Kidney tubule cell (primary cell): ENCODE data around the gene PTPN14.

Source experiments
- DNase-seq: peaks from one replicate; pipeline ENCODE4 v3.0.0-alpha.2; 2018; ENCODE audit warnings: low spot score

Gene PTPN14

DNA sequence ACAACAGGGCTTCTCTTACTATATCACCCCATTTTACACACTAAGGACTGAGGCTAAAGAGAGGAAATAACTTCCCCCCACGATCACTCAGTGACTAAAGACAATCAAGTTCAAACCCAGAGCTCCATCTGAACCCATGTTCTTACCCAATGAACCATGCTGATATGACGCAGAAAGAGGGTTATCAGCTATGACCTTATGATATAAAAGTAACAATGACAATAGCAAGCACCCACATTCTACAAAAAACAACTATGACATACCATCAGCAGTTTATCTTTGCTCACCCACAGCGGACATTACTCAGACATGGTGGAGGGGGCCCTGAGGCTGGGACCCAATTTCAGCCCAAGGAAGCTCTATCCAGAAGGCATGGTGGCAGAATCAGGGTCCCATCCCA, 75.7 kb downstream of the PTPN14 start:
- no peak for DNase-seq

DNA sequence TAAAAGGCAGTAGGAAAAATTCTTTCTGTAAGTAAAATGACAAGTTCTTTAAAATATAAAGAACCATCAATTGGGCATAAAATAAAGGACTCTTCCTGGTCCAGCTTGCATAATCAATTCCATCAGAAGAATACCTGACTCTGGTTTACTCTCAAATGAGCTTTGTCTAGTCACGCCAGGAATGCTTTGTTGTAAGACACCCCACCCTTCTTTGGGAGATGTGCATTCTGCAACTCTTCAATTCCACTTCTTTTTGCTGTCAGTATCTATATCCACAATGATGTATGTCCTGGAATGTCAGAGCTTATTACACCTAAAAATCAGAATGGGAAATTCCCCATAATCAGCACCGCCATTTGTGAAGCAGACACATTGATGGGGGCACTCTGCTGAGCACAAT, 76.1 kb downstream of the PTPN14 start:
- DNase-seq: no peak

DNA sequence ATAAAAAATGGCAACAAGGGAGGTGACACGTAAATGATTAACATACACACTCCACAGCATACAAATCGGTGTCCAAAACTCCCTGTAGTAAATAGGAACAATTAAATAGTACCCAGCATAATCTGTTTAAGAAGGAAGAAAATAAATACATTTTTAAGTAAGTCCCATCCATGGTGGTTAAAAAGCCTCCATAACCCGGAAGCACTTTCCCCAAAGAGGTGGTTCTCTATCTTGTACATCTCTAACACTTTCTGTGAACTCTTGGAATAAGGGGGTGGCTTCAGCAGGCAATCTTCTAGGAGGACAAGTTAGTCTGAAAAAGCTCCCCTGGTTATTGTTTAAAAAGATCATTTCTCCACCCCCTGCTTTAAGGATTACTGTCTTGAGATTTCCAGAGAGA, 76.9 kb downstream of the PTPN14 start:
- DNase-seq: no peak

DNA sequence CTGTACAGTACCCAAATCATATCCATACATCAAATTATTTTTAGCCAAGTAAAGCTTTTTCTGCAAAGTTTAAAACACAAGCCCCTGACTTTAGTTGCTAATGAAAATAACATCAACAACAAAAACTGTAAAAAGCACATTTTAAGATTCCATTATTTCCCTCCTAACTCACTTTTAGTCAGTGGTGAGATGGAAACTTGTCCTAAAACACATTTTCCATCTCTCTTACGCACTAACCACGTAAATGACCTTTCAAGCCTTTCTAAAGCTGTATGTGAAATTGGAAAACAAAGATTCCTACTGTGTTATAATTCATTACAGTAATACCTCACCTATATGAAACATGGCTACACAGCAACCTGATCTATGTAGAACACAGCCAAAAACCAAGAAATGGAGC, 77.5 kb downstream of the PTPN14 start:
- DNase-seq: no peak

DNA sequence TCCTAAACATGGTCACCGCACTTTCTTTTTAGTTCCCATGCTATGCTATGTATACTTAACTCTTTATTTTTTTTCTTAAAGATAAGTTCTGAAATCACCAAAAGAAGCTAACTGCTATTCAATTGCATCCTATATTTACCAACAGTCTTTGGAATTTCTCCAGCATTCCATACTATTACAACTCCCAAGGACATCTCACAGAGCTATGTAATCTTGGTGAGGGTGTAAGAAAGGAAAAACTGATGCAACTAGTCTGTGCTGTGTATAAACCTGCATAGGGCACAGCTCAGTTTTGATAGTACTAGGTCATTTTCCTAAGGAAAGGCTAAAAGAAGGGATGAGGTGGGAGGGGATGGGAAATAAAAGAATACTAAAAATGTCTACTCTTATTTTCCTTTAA, 78.0 kb downstream of the PTPN14 start:
- no peak for DNase-seq

DNA sequence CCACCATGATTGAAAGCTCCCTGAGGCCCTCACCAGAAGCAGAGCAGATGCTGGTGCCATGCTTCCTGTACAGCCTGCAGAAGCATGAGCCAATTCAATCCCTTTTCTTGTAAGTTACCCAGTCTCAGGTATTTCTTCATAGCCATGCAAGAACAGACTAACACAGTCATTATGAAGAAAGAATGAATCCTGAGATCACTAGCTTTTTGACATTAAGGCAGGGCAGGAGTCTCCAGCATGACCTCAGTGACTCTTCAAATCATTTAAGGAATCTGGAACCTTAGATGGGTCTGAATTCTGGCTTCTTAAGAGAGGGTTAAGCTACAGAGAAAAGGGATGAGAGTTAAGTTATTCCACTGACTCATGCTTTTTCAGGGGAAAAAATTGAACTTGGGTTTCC, 79.0 kb downstream of the PTPN14 start:
- DNase-seq: peak; percentile 33

DNA sequence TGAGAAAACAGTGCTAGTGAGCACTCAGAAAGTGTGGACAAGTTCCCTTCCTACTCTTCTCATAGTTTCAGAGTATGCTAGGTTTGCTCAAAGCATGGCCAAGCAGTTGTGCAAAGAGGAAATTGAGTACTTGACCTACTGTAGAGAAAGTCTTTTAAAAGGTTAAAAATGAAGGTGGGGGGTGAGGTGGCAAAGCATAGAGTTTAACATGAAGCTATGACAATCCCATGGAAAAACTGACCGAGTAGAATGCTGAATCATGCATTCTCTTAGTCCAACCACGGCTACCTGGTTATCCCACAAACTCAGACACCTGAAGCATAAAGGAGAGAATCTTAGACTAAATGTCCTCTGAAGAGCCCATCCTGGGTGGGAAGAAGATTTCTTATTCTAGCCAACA, 79.9 kb downstream of the PTPN14 start:
- peak; percentile 55 for DNase-seq

DNA sequence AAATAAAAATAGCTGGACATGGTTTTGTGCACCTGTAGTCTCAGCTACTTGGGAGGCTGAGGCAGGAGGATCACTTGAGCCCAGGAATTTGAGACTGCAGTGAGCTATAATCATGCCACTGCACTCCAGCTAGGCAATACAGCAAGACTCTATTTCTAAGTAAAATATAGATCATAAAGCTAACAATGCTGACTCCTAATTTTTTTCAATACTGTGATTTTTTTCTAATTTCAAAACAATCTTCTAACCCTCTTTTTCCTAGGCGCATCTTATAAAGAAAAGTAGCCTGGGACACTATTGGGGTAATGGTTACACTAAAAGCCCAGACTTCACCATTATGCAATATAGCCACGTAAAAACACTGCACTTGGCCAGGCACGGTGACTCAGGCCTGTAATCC, 81.3 kb downstream of the PTPN14 start:
- DNase-seq: no peak

DNA sequence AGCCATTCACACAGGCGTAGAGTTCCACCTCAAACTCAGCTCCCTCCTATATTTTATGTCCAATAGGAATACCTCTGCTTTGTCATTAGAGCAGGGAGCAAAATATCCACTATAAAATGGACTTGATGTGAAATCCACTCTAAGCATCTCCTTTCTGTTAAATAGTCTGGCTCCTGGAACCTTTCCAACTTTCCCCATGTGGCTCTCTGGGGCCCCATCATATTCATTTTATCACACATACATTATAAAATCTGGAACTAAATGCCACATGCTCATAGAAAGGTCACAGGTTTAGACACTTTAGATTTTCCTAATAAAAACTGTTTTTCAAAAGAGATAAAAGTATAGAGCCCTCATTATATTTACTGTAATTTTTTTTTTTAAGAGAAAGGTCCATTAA, 82.1 kb downstream of the PTPN14 start:
- no peak for DNase-seq

DNA sequence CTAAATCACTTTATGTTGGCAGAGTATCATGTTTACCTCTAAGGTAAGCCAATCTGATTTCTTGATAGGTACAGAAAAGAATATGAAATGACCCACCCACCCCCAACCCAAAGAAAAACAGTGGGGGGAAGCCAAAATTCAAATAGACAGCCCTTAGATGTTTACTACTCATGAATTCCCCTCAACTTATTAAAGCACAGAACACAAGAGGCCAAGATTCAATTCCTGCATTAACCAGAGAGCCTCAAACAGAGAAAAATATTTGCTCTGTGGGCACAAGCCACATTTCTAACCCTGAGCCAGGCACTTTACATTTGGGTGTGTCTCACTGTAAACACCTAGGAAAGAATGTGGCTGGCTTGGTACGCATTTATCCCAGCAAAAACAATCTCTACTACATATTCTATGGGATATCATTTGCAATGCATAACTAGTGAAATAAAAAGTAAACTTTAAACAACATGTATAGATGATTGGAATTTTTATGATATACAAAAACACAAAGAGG, 84.3 kb downstream of the PTPN14 start:
- no peak for DNase-seq

DNA sequence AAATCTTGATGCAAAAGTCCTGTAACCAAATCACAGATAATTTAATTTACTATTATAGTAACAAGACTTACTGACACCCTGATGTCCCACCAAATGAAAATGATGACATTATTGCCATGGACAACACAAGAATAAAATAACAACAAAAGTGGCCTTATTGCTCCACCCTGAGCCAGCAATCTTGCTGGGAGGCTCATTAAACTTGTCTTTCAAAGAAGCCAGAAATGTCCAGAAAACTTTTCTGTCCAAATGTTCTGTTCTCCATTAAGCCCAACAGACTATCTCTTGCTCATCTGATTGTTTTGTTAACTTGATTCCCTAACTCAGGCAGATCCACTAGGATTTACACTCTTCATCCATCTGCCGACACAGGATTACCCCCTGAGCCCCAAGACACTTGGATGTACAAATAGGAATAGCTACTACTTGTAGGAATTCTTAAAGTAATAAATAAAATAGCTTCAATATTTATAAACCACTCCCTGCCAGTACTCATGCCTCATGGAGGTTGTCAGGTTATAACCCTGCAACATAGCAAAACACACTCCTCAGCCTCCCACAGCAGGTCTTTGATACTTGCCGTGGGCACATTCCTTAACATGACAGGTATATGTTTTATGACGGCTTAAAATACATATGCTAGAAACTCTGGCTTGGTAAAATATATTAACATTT, 84.9 kb downstream of the PTPN14 start:
- DNase-seq: peak; percentile 48

DNA sequence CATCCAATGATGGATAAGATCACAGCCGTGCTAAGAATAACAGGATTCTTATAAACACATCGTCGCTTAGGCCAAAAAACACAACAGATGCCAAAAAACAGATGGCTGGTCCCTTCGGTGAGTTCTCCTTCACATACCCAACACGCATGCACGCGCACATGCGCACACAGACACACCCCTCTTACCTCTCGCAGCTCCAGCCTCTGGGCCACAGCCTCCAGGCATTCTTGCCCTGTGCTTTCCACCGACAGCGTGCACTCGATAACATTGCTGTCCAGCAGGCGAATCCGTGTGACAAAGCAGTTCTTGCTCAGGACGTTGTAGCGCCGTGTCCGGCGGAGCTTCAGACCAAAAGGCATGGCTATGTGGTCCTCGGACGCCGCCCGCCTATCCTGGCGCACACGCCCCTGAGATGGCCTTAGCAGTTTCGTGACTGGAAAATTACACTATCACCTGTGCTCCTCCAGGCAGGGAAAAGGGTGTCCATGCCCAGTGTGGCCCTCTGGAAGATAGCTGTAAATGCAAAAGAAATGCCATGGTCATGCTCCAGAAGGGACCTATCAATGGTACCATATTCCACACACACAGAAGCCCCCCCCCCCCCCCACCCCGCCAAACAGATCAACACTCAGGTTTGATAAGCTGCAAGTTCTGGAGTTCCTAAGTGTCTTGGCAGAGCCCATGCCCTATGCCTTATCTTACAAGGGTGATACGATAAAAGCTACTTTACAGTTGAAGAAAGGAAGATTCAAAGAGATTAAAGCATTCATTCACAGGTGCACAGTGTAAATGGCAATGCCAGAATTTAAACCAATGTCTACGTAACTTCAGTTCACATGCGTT, 86.7 kb downstream of the PTPN14 start:
- no peak for DNase-seq

DNA sequence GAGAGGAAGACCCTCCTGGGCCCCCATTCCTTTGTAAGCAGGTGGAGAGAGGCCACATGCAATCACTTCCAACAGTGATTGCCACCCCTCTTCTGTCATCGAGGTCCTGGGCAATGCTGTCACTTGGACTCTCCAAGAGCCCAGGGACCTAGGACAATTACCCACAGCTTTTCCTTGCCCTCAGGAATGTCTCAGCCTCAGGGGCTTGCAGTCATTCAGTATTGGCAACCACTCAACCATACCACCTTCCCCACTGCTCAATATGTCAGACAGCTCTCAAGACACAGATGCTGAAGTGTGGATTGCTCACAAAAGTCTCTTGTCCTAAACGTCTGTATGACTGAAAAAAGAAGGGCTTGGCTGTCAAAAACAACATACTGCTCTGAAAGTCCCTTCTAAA, 87.8 kb downstream of the PTPN14 start:
- DNase-seq: peak; percentile 72

DNA sequence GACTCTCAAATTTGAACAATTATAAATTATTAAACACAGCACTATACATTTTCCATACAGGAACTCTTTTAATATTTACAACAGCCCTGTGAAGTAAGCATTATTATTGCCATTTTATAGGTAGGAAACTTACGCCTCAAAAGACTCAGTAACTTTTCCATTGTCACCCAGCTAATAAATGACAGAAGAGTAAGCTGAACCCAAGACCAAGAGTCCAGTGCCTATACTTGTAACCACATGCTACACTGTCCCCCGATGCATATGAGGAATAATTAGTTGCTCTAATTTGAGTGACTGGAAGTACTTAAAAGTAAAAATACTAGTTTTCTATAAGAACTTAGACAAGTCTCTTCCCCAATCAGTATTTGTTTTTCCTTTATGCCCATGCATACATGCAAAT, 88.5 kb downstream of the PTPN14 start:
- no peak for DNase-seq

DNA sequence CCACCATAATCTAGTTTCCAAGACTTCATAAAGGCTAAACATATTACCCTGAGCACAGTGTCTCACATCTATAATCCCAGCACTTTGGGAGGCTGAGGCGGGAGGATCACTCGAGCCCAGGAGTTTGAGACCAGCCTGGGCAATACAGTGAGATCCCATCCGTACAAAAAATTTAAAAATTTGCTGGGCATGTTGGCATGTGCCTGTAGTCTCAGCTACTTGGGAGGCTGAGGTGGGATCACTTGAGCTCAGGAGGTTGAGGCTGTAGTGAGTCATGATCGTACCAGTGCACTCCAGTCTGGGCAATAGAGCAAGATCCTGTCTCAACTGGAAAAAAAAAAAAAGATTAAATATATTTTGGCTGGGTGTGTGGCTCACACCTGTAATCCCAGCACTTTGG, 90.1 kb downstream of the PTPN14 start:
- DNase-seq: no peak

DNA sequence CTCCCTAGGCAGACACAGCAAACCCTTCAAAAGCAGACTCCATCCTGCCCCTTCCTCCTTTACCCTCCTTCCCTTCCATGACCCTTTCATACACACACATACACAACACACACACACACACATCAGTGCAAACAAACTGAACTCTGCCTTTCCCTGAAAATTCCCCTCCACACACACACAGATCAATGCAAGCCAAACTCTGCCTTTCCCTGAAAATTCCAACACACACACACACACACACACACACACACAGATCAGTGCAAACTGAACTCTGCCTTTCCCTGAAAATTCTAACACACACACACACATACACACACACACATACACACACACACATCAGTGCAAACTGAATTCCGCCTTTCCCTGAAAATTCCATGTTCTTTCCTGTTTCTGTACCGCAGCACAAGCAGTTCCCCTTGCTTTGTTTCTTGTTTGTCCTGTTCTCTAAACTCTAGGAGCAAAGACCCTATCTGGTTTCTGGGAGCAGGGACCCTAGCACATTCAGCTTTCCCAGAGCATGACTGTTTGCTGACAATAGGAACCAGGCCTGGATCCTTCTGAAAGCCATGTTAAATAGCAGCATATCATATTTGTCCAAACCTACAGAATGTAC, 91.0 kb downstream of the PTPN14 start:
- DNase-seq: no peak

DNA sequence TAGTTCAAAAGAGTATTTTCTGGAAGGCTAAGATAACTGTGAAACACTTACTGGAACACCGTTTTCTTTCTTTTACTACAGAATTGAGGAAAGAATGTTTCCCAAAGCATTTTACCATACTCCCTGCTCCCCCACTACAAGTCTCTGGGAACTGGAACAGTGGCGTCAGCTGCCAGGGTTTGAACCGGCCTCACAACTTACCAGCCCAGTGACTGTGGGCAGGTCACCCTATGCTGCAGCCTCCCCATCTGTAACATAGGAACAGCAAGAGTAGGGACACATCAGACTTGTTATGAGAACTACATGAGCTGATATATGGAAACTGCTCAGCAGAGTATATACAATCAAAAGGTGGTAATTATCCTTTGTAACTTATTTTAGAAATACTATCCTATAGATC, 91.5 kb downstream of the PTPN14 start:
- DNase-seq: no peak

DNA sequence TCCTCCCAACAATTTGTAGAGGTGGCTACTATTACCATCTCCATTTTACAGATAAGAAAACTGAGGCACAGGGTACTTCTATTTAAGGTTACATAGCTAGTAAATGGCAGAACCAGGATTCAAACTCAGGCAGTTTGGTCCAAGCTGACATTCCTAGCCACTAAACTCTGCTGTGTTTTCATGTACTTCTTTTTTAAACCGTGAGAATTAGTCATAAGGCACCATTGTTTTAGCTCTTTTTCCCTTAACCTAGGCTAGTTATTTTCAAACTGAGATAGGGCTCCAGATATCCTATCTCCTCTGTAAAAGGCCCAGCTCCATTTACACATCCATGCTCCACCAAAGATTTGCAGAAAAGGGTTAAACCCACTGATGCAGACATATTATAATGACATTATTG, 92.9 kb downstream of the PTPN14 start:
- DNase-seq: no peak

DNA sequence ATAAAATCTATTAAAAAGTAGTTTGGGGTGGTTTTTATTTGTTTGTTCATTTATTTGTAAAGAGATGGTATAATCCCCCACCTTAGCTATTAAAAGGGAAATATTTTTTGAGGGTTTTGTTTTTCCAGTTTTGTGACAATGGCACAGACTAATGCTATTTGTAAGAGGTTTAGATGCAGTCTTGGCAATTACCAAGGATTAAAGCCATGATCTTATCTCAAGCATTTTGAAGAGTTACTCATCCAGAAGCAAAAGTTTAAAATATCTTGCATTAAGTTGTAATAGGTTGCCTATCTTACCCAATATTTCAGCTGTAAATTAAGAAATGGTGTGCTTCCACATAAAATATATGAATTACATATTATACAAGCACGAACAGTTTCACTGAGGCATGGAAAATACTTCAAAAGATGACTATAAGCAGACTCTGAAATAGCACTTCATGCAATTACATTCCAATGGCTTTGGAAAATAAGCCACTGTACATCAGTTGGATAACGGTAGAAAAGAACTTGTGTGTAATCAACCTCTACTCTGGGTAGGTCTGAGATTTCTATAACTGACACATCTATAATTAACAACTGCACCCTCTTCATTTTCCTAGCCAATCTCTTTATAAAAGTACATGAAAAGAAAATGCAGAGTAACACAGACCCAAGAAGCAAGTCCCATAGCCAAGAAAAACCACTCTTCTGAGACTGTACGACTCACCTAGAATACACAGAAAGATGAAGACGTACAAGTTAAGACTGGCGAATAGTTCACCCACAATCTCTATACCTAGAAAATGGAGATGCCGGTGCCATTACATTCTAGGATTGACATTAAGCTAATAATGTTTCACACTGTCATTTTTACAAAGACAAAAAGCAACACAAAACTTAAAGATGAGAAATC, 95.2 kb downstream of the PTPN14 start:
- peak; percentile 28 for DNase-seq

DNA sequence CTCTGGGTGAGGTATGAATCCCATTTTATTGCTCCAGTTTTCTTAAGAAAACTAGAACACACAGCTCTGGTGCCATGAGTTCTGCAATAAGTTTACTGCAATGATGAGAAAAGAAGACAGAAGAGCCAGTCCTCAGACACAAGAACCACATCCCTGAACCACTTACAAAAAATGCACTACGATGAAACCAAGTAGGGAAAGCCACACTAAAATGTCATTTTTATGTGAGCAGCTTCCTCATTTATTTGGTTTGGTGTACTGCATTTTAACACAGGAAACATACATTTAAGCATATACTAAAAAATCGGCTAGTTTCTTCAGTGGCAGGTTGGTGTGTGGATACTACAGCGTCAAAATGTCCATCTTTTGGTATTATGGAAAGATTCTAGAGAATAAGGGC, 95.9 kb downstream of the PTPN14 start:
- DNase-seq: no peak

DNA sequence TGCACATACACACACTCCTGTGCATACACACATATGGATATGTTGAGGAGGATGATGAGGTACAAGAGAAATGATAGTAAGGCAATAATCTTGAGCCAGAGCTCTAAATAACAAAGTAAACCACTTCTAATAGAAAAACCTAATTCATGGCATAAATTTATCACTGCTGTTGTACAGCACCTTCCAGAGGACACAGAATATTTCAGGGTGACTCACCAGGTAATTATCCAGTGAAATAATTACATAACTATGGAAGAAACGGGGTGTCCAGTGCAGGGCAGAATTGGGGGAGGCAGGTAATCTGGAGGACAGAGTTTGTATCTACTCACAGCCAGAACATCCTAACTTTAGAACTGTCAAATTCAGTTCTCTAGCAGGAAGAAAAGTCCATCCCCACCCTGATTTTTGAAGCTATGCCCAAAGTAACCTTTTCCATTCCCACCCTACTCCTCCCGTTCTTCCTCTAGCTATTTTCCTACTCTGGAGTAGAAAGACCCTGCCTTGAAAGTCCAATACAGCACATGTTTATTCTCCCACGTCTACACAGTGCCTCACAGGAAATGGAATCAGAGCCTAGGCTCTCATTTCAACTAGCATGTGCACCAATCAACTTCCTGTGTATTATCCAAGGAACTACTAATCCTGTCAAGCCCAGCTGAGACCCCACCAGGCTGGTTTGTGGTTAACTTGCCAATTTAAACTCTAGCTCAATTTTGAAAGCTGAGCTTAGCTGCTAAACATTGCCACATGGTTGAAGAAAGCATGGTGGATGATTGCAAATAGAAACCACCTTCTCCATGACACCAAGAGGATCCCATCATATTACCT, 96.6 kb downstream of the PTPN14 start:
- DNase-seq: peak; percentile 50
